GM19023 (cell line): ENCODE measurements around the gene PYGB.

Experiments used
- ATAC-seq: cut with Tn5 transposase; IDR thresholded peaks from one replicate; pipeline ENCODE4 v1.9.1; 2021; ENCODE audit warnings: mild to moderate bottlenecking, moderate library complexity; ENCODE audit not compliant: unreplicated experiment

PYGB gene

DNA sequence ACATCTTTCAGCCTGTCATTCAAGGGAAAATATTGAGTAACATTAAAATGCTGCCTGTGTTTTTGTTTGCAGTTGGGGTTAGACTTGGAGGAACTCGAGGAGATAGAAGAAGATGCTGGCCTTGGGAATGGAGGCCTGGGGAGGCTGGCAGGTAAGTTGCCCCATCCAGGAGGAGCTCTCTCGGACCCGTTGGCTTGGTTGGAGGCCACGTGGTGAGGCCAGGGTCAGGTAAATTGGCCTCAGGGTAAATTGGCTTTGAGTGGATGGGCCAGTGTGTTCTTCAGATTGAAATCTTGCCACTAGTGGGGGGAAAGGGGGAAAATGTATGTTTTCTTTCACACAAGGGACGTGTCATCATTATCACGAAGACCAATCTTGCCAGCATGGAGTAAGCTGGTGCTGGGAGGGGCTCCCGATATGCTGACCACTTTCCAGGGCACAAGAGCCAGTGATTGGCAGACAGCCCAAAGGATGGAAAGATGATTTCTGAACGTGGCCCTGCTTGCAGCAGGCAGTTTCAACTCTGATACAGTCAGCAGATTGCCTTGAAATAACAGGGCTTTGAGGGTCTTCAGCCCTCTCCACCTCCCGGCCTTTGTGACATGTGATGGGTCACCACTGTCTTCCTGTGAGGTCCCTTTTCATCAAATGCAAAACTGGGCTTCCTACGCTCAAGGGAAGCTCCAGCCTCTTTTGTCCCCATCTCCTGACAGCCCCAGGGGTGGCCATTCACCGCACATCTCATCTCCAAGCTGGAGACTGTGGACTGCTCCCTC is 21.4 kb downstream of the PYGB start:
- ATAC-seq: no peak

GRCh38 chr20:25269833-25270170 is 21.9 kb downstream of the PYGB start:
- no peak for ATAC-seq

DNA sequence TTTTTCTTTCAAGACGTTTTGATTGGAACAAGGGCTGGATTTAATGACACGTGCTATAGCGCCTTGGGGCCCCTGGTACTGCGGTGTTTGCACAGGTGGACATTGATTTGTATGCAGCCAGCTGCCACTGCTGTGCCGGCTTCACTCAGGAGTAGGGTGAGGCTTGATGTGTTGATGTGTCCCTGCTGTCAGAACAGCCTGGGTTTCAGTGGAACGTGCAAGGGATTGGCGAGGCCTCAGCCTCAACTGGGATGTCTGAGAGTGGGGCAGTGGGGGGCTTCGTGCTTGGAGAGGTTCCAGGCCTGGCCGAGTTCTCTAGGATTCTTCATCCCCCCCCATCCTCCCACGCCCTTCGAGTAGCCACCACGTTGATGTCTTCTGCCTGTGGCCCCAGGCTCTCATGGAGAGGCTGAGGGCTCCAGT is 23.0 kb downstream of the PYGB start:
- ATAC-seq: no peak

GRCh38 chr20:25271486-25272222 is 23.8 kb downstream of the PYGB start:
- no peak for ATAC-seq

- no peak for ATAC-seq
Observed at GRCh38 chr20:25272223-25273000, 24.5 kb downstream of the PYGB start.

DNA sequence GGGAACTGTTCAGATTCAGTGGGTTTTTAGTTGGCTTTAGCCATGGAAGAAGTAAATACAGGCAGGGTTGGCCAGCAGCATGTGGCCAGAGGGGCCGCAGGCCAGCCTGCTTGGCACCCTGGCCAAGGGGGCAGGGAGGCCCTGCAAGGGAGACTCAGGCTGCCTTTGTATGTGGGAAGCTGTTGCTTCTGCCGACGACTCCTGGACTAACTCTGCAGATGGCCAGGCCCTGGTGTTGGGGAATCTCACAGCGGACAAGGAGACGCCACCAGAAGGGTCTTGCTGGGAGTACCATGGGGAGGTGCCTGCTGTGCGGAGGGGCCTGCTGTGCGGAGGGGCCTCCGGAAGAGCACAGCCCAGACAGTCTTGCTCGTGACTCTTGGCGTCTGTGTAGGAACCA is 25.2 kb downstream of the PYGB start:
- ATAC-seq: no peak

GRCh38 chr20:25273541-25274358 is 25.9 kb downstream of the PYGB start:
- ATAC-seq: no peak

DNA sequence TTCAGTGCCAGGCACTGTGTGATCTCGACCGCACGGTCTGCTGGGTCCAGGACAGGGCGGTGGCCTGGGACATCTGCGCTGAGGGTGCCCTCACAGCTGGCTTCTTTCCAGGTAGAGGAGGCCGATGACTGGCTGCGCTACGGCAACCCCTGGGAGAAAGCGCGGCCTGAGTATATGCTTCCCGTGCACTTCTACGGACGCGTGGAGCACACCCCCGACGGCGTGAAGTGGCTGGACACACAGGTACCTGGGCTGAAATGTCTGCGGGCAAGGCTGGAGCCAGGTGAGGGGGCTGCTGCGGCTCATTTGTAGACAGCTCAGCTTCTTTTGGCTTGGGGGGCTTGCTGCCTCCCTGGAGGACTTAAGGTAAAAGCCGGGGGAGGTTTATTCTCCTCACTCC is 26.6 kb downstream of the PYGB start:
- no peak for ATAC-seq

- ATAC-seq: no peak
Observed at GRCh38 chr20:25274891-25275812, 27.3 kb downstream of the PYGB start.

- no peak for ATAC-seq
Observed at GRCh38 chr20:25275813-25276532, 28.1 kb downstream of the PYGB start.

- no peak for ATAC-seq
Observed at GRCh38 chr20:25276533-25277050, 28.7 kb downstream of the PYGB start.

GRCh38 chr20:25277051-25277801 is 29.3 kb downstream of the PYGB start:
- no peak for ATAC-seq

GRCh38 chr20:25277941-25278521 is 30.1 kb downstream of the PYGB start:
- ATAC-seq: no peak

DNA sequence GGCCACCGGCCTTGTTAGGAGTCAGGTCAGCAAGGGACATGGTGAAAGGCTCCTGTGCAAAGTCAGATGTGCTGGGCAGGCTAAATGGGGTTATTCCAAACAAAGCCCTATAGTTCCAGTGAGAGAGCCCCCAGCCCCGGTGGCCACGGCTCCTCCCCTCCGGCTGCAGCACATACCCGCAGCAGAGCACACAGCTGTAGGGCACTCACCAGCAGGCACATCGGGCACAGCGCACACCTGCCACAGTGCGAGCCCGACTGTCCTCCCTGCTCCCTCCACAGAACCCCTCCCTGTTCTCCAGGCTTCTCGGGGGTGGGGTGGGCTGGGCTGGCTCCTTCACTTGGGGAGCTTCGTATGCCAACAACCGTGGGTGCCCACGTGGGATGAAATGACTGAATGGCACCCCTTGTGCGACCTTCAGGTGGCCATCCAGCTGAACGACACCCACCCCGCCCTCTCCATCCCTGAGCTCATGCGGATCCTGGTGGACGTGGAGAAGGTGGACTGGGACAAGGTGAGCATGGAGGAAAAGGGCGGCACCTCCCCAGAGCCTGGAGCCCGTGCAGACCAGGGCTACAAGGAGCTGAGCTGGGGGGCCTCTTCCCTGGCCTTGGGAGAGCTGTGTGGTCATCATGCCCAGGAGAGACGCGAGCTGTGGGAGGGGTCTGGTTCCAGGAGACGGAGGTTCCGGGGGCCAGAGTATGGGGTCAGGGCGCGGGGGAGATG is 30.9 kb downstream of the PYGB start:
- no peak for ATAC-seq

GRCh38 chr20:25279403-25279802 is 31.5 kb downstream of the PYGB start:
- ATAC-seq: no peak

DNA sequence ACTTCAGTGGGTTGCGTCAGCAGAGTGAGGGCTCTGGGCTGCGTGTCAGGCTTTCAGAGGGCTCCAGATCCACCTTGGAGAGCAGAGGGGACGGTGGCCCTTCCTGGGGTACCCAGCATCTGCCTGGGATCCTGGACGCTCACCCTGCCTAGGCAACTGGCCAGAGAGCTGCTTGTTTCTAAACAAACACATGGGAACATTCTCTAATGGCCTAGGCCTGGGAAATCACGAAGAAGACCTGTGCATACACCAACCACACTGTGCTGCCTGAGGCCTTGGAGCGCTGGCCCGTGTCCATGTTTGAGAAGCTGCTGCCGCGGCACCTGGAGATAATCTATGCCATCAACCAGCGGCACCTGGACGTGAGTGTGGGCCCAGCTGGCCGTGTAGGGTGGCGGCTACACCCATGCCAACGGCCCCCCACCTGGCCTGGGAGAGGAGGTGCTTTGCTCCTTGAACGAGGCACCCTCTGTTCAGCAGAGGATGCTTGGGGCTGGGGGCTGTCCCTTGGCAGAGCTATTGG is 32.2 kb downstream of the PYGB start:
- ATAC-seq: no peak
